ENCODE measurements around the gene ATG7. TPM values are rescaled to one million over a fixed set of nuclear protein-coding genes. Genes with fewer than 3 reads are reported as not detected.
"Not testable (repeated sequence)": the region's sequence is repeated elsewhere in the genome, so short reads cannot be mapped to it uniquely, and the experiment has no call there.

The ATG7 gene
- total and polyA plus RNA-seq, 4 donors, result 7.4 to 53.8 (median 15.6) TPM

GRCh38 chr3:11570789-11571495 lies 298.7 kb downstream of the ATG7 start:
- 85% methylated on average over 20 of the region's 20 CpGs for WGBS
- no peaks in the 10 kb centered on the region for H3K4me1 ChIP-seq (ENCODE audit: control insufficient read depth in 4 of 4, insufficient read depth in 4 of 4, low read length in 3 of 4)
- DNase-seq (ENCODE audit: low spot score), result no peak
- H3K27me3 ChIP-seq (ENCODE audit: control insufficient read depth in 4 of 4, insufficient read depth in 4 of 4, low read length in 3 of 4), result no peaks in the 10 kb centered on the region
- H3K36me3 ChIP-seq (ENCODE audit: control insufficient read depth in 4 of 4, insufficient read depth in 3 of 4, low read depth in 1 of 4, low read length in 3 of 4), result peaks cover 1 to 9% (median 5%) of the 10 kb centered on the region in 4 donors
- no peak for TF ChIP-seq YY1 (IDR thresholded peaks at IDR 0.05)
- no peak overlapping the region for H3K27ac ChIP-seq (ENCODE audit: low read depth in 1 of 2, low read length in 2 of 2)
- H3K4me3 ChIP-seq (ENCODE audit: low read depth in 1 of 3, low read length in 3 of 3), result no peak overlapping the region
- H3K9ac ChIP-seq (ENCODE audit: low read depth in 1 of 2, low read length in 2 of 2), result no peak overlapping the region
- H3K9me3 ChIP-seq (ENCODE audit: control insufficient read depth in 4 of 4, low read length in 3 of 4), result no peaks in the 10 kb centered on the region

GRCh38 chr3:11572660-11573059 lies 300.5 kb downstream of the ATG7 start:
- not testable (repeated sequence) for H3K9me3 ChIP-seq (ENCODE audit: control insufficient read depth in 4 of 4, low read length in 3 of 4); H3K27me3 ChIP-seq (ENCODE audit: control insufficient read depth in 4 of 4, insufficient read depth in 4 of 4, low read length in 3 of 4); H3K4me3 ChIP-seq (ENCODE audit: low read depth in 1 of 3, low read length in 3 of 3); H3K9ac ChIP-seq (ENCODE audit: low read depth in 1 of 2, low read length in 2 of 2); H3K4me1 ChIP-seq (ENCODE audit: control insufficient read depth in 4 of 4, insufficient read depth in 4 of 4, low read length in 3 of 4); H3K27ac ChIP-seq (ENCODE audit: low read depth in 1 of 2, low read length in 2 of 2); DNase-seq (ENCODE audit: low spot score); H3K36me3 ChIP-seq (ENCODE audit: control insufficient read depth in 4 of 4, insufficient read depth in 3 of 4, low read depth in 1 of 4, low read length in 3 of 4)
- 97% methylated on average over 11 of the region's 11 CpGs for WGBS

- DNase-seq (ENCODE audit: low spot score), result no peak
- Histone ChIP-seq H3K4me1 (ENCODE audit: control insufficient read depth in 4 of 4, insufficient read depth in 4 of 4, low read length in 3 of 4) (no peaks in the 10 kb centered on the region), H3K27me3 (ENCODE audit: control insufficient read depth in 4 of 4, insufficient read depth in 4 of 4, low read length in 3 of 4) (no peaks in the 10 kb centered on the region), H3K36me3 (ENCODE audit: control insufficient read depth in 4 of 4, insufficient read depth in 3 of 4, low read depth in 1 of 4, low read length in 3 of 4) (peaks cover 1 to 9% (median 5%) of the 10 kb centered on the region in 4 donors), H3K4me3 (ENCODE audit: low read depth in 1 of 3, low read length in 3 of 3) (no peak overlapping the region), H3K9me3 (ENCODE audit: control insufficient read depth in 4 of 4, low read length in 3 of 4) (no peaks in the 10 kb centered on the region), H3K27ac (ENCODE audit: low read depth in 1 of 2, low read length in 2 of 2) (no peak overlapping the region), H3K9ac (ENCODE audit: low read depth in 1 of 2, low read length in 2 of 2) (no peak overlapping the region)
- WGBS, result 95% methylated on average over 20 of the region's 20 CpGs
- TF ChIP-seq HNF4G (IDR thresholded peaks at IDR 0.05), result no peak
- TF ChIP-seq RXRA (IDR thresholded peaks at IDR 0.05), result no peak
- TF ChIP-seq HNF4A (conservative IDR thresholded peaks at IDR 0.05), result no peak
- TF ChIP-seq FOXA1 (IDR thresholded peaks at IDR 0.05), result no peak
- no peak for TF ChIP-seq FOXA2 (IDR thresholded peaks at IDR 0.05)
- TF ChIP-seq CTCF (IDR thresholded peaks at IDR 0.05; ENCODE audit: low read depth, low read length, missing input control), result no peak
- no peak for TF ChIP-seq MAX (IDR thresholded peaks at IDR 0.05)
- no peak for TF ChIP-seq REST (IDR thresholded peaks at IDR 0.05)
- no peak for TF ChIP-seq NR2F2 (IDR thresholded peaks at IDR 0.05)
- TF ChIP-seq RAD21 (IDR thresholded peaks at IDR 0.05), result no peak
- no peak for TF ChIP-seq ATF3 (IDR thresholded peaks at IDR 0.05)
- TF ChIP-seq JUND (IDR thresholded peaks at IDR 0.05), result no peak
- no peak for TF ChIP-seq EGR1 (IDR thresholded peaks at IDR 0.05; ENCODE audit: low read depth in 2 of 2)
- no peak for TF ChIP-seq YY1 (IDR thresholded peaks at IDR 0.05)
These were observed 302.9 kb downstream of the ATG7 start for GRCh38 chr3:11574981-11575669.
